HUES64 (cell line): ENCODE data around the gene ACTR6.
"Not testable (repeated sequence)": the region's sequence is repeated elsewhere in the genome, so short reads cannot be mapped to it uniquely, and the experiment has no call there.

Source experiments
- H3K27ac ChIP-seq: 2 replicates; pipeline ENCODE4 v1.7.0; 2013; ENCODE audit warnings: low read depth, low read length, inconsistent platforms
- H3K27me3 ChIP-seq: 2 replicates; pipeline ENCODE4 v1.6.1; 2013; ENCODE audit warnings: mild to moderate bottlenecking, low read length; ENCODE audit not compliant: insufficient read depth
- H3K36me3 ChIP-seq: 2 replicates; pipeline ENCODE4 v1.6.1; 2013; ENCODE audit warnings: mild to moderate bottlenecking, low read length; ENCODE audit not compliant: insufficient read depth
- H3K4me1 ChIP-seq: 2 replicates; pipeline ENCODE4 v1.6.1; 2013; ENCODE audit warnings: mild to moderate bottlenecking, low read length, moderate library complexity; ENCODE audit not compliant: insufficient read depth
- H3K4me3 ChIP-seq: 2 replicates; pipeline ENCODE4 v1.5.1; 2013; ENCODE audit warnings: mild to moderate bottlenecking, low read length, moderate library complexity
- H3K9ac ChIP-seq: 2 replicates; pipeline ENCODE4 v1.6.1; 2013; ENCODE audit warnings: mild to moderate bottlenecking, low read depth, low read length
- H3K9me3 ChIP-seq: 2 replicates; pipeline ENCODE4 v1.6.1; 2013; ENCODE audit warnings: low read depth, low read length; ENCODE audit not compliant: insufficient read depth
- WGBS: fragments of 150-250, 120-280 bp; methylation state at CpG from one replicate; pipeline ENCODE4 v1.1.7; 2013; ENCODE audit warnings: missing lambda C conversion rate; 5-methylcytosine and 5-hydroxymethylcytosine counted together

ACTR6 gene

DNA sequence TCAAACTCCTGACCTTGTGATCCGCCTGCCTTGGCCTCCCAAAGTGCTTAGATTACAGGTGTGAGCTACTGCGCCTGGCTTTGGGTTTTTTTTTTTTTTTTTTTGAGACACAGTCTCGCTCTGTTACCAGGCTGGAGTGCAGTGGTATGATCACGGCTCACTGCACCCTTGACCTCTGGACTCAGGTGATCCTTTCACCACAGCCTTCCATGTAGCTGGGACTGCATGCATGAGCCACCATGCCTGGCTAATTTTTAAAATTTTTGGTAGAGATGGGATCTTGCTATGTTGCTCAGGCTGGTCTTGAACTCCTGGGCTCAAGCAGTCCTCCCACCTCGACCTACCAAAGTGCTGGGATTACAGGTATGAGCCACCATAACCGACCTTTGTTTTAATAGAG lies 21.6 kb downstream of the ACTR6 start:
- 94% methylated on average over 6 of the region's 6 CpGs for WGBS
- peaks cover 69% of the 10 kb centered on the region for H3K36me3 ChIP-seq
- not testable (repeated sequence) for H3K27ac ChIP-seq

DNA sequence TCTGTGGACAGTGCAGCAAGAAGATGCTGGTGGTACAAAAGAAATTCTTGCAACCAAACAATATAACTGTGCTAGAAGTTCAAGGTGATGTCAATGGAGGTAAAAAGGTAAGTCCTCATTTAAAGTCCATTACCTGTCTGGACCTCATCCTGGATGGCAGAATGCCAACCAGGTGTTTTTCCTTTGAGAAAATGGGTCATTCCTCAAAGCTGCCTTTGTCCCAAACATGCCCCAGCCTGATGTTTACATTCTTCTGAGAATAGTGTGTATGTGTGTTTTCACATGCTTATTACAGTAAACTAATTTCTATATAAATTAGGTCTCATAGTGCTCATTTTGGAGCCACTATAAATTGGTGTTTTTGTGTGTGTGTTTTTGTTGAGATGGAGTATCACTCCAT lies 24.9 kb downstream of the ACTR6 start:
- H3K27me3 ChIP-seq: no peaks in the 10 kb centered on the region
- H3K4me3 ChIP-seq: no peak overlapping the region
- H3K9me3 ChIP-seq: no peaks in the 10 kb centered on the region
- H3K9ac ChIP-seq: no peak overlapping the region
- H3K36me3 ChIP-seq: peaks cover 42% of the 10 kb centered on the region
- no peak overlapping the region for H3K27ac ChIP-seq
- H3K4me1 ChIP-seq: no peaks in the 10 kb centered on the region

More for the DNA sequence above, 21.6 kb downstream of the ACTR6 start:
- H3K4me1 ChIP-seq, H3K9me3 ChIP-seq, H3K27me3 ChIP-seq, H3K4me3 ChIP-seq, H3K9ac ChIP-seq: not testable (repeated sequence)

- WGBS: 91% methylated on average over 5 of the region's 5 CpGs
- no peak overlapping the region for H3K4me3 ChIP-seq
Observed at GRCh38 chr12:100229036-100229635, 28.5 kb downstream of the ACTR6 start.

GRCh38 chr12:100229876-100230275 lies 29.3 kb downstream of the ACTR6 start:
- Histone ChIP-seq H3K9ac (no peak overlapping the region), H3K27me3 (no peaks in the 10 kb centered on the region), H3K36me3 (peaks cover 9% of the 10 kb centered on the region), H3K9me3 (no peaks in the 10 kb centered on the region), H3K4me1 (no peaks in the 10 kb centered on the region), H3K4me3 (no peak overlapping the region), H3K27ac (no peak overlapping the region)
- 93% methylated on average over 2 of the region's 4 CpGs for WGBS

More at GRCh38 chr12:100229036-100229635, 28.5 kb downstream of the ACTR6 start:
- peaks cover 14% of the 10 kb centered on the region for H3K36me3 ChIP-seq
- H3K27ac ChIP-seq: no peak overlapping the region
- no peak overlapping the region for H3K9ac ChIP-seq
- no peaks in the 10 kb centered on the region for H3K27me3 ChIP-seq
- no peaks in the 10 kb centered on the region for H3K4me1 ChIP-seq
- no peaks in the 10 kb centered on the region for H3K9me3 ChIP-seq

DNA sequence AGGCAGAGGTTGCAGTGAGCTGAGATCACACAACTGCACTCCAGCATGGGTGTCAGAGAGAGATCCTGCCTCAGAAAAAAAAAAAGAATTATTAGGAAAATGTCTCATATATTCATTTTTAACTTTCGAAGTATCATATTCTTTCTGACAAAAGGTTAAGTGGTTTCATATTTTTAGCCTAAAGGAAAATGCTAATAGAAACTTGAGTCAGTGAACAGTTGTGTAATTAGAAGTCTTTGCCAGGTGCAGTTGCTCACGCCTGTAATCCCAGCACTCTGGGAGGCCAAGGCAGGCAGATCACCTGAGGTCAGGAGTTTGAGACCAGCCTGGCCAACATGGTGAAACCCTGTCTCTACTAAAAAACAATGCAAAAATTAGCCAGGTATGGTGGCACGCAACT lies 31.3 kb downstream of the ACTR6 start:
- not testable (repeated sequence) for H3K9ac ChIP-seq, H3K4me3 ChIP-seq, H3K4me1 ChIP-seq, H3K27me3 ChIP-seq, H3K9me3 ChIP-seq, H3K36me3 ChIP-seq, H3K27ac ChIP-seq
- 89% methylated on average over 3 of the region's 3 CpGs for WGBS

DNA sequence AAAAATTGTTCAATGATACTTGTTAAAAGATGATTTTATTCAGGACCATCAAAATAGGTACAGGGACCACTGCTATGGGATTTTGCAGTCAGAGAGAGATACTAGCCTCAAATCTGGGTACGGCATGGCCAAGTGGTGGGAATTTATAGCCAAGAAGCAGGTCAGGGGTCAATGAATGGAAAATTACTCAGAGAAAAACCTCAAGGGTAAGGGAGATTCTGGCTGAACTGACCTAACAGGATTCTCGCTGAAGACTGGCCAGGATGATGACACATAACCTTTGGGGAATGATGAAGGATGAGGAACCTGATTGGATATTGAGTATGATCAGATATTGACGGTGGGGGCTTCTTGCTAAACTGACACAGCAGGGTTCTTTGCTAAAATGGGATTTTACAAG lies 33.6 kb downstream of the ACTR6 start:
- H3K9ac ChIP-seq: no peak overlapping the region
- H3K4me1 ChIP-seq: no peaks in the 10 kb centered on the region
- H3K9me3 ChIP-seq: no peaks in the 10 kb centered on the region
- no peaks in the 10 kb centered on the region for H3K36me3 ChIP-seq
- 82% methylated on average over 3 of the region's 3 CpGs for WGBS
- no peaks in the 10 kb centered on the region for H3K27me3 ChIP-seq
- H3K27ac ChIP-seq: no peak overlapping the region
- no peak overlapping the region for H3K4me3 ChIP-seq

GRCh38 chr12:100234591-100235304 lies 34.1 kb downstream of the ACTR6 start:
- H3K4me3 ChIP-seq: no peak overlapping the region
- no peaks in the 10 kb centered on the region for H3K9me3 ChIP-seq
- no peaks in the 10 kb centered on the region for H3K36me3 ChIP-seq
- no peak overlapping the region for H3K9ac ChIP-seq
- H3K27me3 ChIP-seq: no peaks in the 10 kb centered on the region
- H3K4me1 ChIP-seq: no peaks in the 10 kb centered on the region
- 85% methylated on average over 5 of the region's 7 CpGs for WGBS
- no peak overlapping the region for H3K27ac ChIP-seq

GRCh38 chr12:100238801-100239200 lies 38.2 kb downstream of the ACTR6 start:
- Histone ChIP-seq H3K9ac (no peak overlapping the region), H3K27me3 (no peaks in the 10 kb centered on the region), H3K4me3 (no peak overlapping the region), H3K9me3 (no peaks in the 10 kb centered on the region), H3K36me3 (no peaks in the 10 kb centered on the region), H3K4me1 (no peaks in the 10 kb centered on the region), H3K27ac (no peak overlapping the region)
- 89% methylated on average over 3 of the region's 3 CpGs for WGBS

DNA sequence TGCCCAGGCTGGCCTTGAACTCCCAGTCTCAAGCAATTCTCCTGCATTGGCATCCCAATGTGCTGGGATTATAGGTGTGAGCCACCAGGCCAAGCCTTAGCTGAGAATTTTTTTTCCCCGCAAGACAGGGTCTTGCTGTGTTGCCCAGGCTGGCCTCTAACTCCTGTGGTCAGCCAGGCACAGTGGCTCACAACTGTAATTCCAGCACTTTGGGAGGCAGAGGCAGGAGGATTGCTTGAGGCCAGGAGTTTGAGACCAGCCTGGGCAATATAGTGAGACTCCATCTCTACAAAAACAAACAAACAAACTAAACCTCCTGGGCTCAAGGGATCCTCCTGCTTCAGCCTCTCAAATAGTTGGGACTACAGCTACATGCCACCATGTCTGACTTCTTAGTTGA lies 39.0 kb downstream of the ACTR6 start:
- Histone ChIP-seq H3K4me3 (no peak overlapping the region), H3K27ac (no peak overlapping the region), H3K4me1 (no peaks in the 10 kb centered on the region), H3K9ac (no peak overlapping the region), H3K9me3 (no peaks in the 10 kb centered on the region), H3K36me3 (no peaks in the 10 kb centered on the region), H3K27me3 (no peaks in the 10 kb centered on the region)
- 97% methylated on average over 1 of the region's 1 CpG for WGBS

- Histone ChIP-seq H3K9ac (no peak overlapping the region), H3K27me3 (no peaks in the 10 kb centered on the region), H3K27ac (no peak overlapping the region), H3K4me1 (no peaks in the 10 kb centered on the region), H3K36me3 (no peaks in the 10 kb centered on the region), H3K4me3 (no peak overlapping the region), H3K9me3 (no peaks in the 10 kb centered on the region)
- WGBS: 96% methylated on average over 4 of the region's 5 CpGs
Observed at GRCh38 chr12:100243137-100243536, 42.5 kb downstream of the ACTR6 start.

DNA sequence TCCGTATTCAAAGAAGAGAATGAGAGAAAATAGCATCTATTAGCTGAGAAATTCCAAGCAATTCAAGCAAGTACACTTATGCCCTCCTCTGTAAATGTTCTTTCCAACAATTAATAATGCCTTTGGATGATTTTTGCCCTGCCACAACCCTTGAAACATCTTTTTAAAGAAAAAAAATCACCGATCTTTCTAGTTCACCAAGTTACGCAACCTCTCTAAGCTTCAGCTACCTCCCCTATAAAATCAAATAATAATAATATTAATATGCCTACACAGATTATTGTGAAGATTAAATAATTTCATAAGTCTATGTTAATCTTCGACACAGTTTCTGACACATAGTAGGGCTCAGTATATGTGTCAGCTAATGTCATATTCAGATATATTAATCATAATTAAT lies 47.1 kb downstream of the ACTR6 start:
- Histone ChIP-seq H3K9me3 (no peaks in the 10 kb centered on the region), H3K4me1 (no peaks in the 10 kb centered on the region), H3K9ac (no peak overlapping the region), H3K27ac (no peak overlapping the region), H3K27me3 (no peaks in the 10 kb centered on the region), H3K36me3 (no peaks in the 10 kb centered on the region), H3K4me3 (no peak overlapping the region)
- WGBS: 97% methylated on average over 3 of the region's 4 CpGs

- no peaks in the 10 kb centered on the region for H3K4me1 ChIP-seq
- H3K27me3 ChIP-seq: no peaks in the 10 kb centered on the region
- H3K9ac ChIP-seq: no peak overlapping the region
- no peaks in the 10 kb centered on the region for H3K9me3 ChIP-seq
- no peak overlapping the region for H3K27ac ChIP-seq
- no peaks in the 10 kb centered on the region for H3K36me3 ChIP-seq
- H3K4me3 ChIP-seq: no peak overlapping the region
Observed at GRCh38 chr12:100248886-100249285, 48.3 kb downstream of the ACTR6 start.
